ENCODE data around the gene BICRA.
"Not testable (repeated sequence)": the region's sequence is repeated elsewhere in the genome, so short reads cannot be mapped to it uniquely, and the experiment has no call there.

BICRA gene

DNA sequence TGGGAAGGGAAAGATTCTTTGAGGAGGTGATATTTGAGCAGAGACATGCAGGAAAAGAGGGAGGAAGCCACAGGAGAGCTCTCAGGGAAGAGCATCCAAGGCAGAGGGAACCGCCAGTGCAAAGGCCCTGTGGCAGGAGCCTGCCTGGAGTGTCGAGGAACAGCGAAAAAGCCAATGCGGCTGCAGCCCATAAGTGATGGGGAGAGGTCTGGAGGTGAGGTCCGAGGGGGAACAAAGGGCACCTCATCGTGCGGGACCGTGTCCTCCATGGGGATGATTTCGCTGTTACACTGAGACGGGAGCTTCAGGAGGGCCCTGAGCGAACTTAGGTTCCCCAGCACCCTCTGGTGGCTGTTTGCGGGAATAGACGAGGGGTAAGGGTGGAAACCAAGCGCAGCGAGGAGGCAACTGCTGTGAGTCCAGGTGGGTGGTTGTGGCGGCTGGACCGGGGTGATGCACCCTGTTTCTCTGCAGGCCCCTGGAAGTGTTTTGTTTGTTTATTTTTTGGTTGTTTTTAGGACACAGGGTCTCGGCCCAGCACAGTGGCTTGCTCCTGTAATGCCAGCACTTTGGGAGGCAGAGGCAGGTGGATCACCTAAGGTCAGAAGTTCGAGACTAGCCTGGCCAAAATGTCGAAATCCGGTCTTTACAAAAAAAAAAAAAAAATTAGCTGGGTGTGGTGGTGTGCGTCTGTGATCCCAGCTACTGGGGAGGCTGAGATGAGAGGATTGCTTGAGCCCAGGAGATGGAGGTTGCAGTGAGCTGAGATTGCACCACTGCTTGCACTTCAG lies 98.4 kb downstream of the BICRA start:
- DNase-seq (ENCODE audit: low read depth): peak; percentile 82
- no peak overlapping the region for H3K4me3 ChIP-seq (ENCODE audit: control insufficient read depth, low read depth, low read length)
- TF ChIP-seq, protein P1, sequence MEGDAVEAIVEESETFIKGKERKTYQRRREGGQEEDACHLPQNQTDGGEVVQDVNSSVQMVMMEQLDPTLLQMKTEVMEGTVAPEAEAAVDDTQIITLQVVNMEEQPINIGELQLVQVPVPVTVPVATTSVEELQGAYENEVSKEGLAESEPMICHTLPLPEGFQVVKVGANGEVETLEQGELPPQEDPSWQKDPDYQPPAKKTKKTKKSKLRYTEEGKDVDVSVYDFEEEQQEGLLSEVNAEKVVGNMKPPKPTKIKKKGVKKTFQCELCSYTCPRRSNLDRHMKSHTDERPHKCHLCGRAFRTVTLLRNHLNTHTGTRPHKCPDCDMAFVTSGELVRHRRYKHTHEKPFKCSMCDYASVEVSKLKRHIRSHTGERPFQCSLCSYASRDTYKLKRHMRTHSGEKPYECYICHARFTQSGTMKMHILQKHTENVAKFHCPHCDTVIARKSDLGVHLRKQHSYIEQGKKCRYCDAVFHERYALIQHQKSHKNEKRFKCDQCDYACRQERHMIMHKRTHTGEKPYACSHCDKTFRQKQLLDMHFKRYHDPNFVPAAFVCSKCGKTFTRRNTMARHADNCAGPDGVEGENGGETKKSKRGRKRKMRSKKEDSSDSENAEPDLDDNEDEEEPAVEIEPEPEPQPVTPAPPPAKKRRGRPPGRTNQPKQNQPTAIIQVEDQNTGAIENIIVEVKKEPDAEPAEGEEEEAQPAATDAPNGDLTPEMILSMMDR (conservative IDR thresholded peaks at IDR 0.05; ENCODE audit: control insufficient read depth, insufficient read depth, low read depth, low read length): peak; percentile 93

DNA sequence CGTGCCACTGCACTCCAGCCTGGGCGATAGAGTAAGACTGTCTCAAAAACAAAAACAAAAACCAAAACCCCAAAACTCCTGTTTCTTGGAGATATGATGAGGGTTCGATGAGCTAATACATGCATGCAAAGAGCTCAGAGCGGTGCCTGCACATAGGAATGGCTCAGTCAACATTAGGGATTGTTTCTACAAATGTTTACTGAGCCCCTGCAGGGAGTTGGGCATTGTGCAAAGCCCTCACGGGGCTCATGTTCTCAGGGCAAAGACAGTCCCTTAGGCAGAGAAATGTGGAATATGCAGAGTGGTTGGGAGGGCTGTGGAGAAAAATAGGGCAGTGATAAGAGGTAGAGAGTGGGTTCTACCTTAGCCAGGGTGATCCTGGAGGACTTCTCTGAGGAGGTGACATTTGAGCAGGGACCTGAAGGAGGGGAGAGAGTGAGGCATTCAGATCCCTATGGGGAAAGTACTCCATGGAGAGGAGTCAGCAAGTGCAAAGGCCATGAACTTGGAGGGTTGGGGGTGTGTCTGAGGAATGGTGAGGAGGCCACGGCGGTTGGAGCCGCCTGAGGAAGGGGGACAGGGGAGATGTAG lies 102.8 kb downstream of the BICRA start:
- no peak for DNase-seq (ENCODE audit: low read depth)
- H3K4me3 ChIP-seq (ENCODE audit: control insufficient read depth, low read depth, low read length): no peak overlapping the region
- TF ChIP-seq, protein P1 (conservative IDR thresholded peaks at IDR 0.05; ENCODE audit: control insufficient read depth, insufficient read depth, low read depth, low read length): no peak

DNA sequence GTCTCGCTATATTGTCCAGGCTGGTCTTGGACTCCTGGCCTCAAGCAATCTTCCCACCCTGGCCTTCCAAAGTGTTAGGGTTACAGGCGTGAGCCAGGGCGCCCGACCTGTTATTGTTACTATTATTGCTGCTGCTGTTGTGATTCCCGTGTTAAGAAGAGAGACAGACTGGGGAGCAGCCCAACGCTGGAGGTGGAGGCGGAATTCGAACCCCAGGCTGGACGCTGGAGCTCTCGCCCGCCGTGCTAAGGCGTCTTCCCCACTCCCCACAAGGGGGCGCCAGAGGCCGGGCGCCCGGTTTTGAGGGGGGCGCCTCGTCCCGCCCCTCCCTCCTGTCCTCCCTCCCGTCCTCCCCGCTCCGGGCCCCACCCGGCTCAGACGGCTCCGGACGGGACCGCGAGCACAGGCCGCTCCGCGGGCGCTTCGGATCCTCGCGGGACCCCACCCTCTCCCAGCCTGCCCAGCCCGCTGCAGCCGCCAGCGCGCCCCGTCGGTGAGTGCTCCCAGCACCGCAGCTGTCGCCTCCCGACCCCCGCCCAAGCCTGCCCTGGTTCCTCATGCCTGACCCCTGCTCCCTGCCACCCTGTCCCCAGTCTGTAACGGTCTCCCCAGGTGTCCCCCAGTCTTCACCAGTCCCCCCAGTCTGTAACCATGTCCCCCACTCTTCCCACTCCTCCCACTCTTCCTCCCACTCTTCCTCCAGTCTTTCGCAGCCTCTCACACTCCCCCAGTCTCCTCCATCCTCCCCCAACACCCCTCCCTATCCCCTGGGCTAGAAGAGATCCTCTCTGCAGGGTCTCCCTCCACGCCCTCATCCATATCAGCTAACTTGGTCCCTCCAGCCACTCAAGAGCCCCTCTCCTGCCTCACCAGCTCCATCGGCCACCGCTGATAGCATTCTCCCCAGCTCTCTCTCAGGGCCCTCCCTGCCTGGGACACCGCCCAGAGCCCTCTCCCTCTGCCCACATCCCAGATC lies 104.4 kb downstream of the BICRA start, which contains the start of gene EHD2:
EHD2 (plus strand) TSS at position 377 of the 976 bp plus-strand sequence. CDS start 3,191 bp downstream, outside the sequence.
- DNase-seq (ENCODE audit: low read depth): peak; percentile 73
- H3K4me3 ChIP-seq (ENCODE audit: control insufficient read depth, low read depth, low read length): peak within 1 kb of the TSS; percentile 95
- TF ChIP-seq, protein P1 (conservative IDR thresholded peaks at IDR 0.05; ENCODE audit: control insufficient read depth, insufficient read depth, low read depth, low read length): peak; percentile 76

DNA sequence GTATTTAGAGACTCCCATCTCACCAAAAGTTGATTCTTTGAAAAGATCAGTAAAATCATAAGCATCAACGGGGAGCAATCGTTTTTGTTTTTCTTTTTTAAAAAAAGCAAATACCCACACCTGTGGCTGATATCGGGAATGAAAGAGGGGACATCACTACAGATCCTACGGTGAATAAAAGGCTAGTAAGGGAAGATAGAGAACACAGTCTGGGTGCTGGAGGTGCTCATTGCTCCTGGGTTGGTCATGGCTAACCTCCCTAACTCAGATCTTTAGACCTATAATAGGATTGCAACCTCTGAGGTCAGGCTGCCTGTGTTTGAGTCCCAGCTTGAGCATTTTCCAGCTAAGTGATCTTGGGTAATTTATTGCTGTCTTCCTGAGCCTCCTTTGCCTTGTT lies 105.4 kb downstream of the BICRA start:
- peak overlapping the region; percentile 95 for H3K4me3 ChIP-seq (ENCODE audit: control insufficient read depth, low read depth, low read length)
- TF ChIP-seq, protein P1 (conservative IDR thresholded peaks at IDR 0.05; ENCODE audit: control insufficient read depth, insufficient read depth, low read depth, low read length): no peak

DNA sequence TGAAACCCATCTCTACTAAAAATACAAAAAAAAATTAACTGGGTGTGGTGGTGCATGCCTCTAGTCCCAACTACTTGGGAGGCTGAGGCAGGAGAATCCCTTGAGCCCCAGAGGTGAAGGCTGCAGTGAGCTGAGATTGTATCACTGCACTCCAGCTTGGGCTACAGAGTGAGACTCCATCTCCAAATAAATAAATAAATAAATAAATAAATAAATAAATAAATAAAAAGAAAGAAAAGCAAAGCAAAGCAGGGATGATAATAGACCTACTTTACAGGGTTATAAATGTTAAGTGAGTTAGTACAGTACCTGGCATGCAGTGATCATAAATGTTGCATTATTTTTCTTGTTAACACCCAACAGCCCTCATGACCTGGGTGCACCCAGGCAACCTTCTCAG lies 105.9 kb downstream of the BICRA start:
- peak overlapping the region; percentile 95 for H3K4me3 ChIP-seq (ENCODE audit: control insufficient read depth, low read depth, low read length)
- DNase-seq (ENCODE audit: low read depth): not testable (repeated sequence)

More for the DNA sequence above, 105.4 kb downstream of the BICRA start:
- DNase-seq (ENCODE audit: low read depth): peak; percentile 34

DNA sequence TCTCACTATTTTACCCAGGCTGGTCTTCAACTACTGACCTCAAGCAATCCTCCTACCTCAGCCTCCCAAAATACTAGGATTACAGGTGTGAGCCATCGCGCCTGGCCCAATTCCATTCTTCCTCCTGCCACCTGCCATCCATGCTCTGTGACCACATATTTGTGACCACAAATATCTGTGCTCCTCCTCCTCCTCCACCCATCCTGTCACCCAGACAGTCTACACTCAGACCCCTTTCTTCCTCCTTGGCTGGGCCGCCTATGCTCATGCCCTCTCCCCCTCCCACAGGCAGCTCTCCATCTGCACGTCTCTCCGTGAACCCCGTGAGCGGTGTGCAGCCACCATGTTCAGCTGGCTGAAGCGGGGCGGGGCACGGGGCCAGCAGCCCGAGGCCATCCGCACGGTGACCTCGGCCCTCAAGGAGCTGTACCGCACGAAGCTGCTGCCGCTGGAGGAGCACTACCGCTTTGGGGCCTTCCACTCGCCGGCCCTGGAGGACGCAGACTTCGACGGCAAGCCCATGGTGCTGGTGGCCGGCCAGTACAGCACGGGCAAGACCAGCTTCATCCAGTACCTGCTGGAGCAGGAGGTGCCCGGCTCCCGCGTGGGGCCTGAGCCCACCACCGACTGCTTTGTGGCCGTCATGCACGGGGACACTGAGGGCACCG lies 107.5 kb downstream of the BICRA start:
- H3K4me3 ChIP-seq (ENCODE audit: control insufficient read depth, low read depth, low read length): no peak overlapping the region
- DNase-seq (ENCODE audit: low read depth): no peak
- TF ChIP-seq, protein P1 (conservative IDR thresholded peaks at IDR 0.05; ENCODE audit: control insufficient read depth, insufficient read depth, low read depth, low read length): no peak

DNA sequence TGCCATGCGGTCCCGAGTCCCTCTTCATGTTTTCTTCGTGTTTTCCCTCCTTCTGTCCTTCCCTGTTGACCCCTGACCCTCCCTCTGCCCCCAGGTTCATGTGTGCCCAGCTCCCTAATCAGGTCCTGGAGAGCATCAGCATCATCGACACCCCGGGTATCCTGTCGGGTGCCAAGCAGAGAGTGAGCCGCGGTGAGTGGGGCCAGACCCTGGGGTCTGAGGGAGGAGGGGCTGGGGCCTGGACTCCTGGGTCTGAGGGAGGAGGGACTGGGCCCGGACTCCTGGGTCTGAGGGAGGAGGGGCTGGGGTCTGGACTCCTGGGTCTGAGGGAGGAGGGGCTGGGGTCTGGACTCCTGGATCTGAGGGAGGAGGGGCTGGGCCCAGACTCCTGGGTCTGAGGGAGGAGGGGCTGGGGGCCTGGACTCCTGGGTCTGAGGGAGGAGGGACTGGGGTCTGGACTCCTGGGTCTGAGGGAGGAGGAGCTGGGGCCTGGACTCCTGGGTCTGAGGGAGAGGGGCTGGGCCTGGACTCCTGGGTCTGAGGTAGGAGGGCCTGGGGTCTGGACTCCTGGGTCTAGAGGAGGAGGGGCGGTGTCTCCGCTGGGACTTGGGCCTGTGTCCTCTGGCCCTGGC lies 109.6 kb downstream of the BICRA start:
- not testable (repeated sequence) for DNase-seq (ENCODE audit: low read depth)
- peak overlapping the region; percentile 13 for H3K4me3 ChIP-seq (ENCODE audit: control insufficient read depth, low read depth, low read length)
